ENCODE measurements around the gene RBMY1B. TPM values are rescaled to one million over a fixed set of nuclear protein-coding genes. Genes with fewer than 3 reads are reported as not detected.

Gene RBMY1B
- not detected in 2 replicates for total RNA-seq

DNA sequence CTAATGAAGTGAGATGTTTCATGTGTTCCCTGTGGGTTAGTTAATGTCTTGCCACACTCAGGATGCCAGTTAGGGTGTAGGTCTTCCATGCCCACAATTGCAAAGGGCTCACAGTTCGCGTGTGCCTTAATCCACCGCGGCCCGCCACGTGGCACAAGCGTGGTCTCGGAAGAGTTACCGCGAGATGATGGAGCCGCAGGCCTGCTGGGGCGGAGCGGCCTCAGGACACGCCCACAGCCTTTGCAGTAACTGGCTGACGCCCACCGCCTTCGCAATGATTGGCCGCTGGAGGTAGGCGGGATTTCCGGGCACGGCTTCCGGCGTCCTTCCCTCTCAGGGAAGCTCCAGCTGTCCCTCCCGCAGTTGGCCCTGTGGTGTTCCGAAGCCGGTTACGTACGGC is at the start of gene RBMY1B:
TSS of gene RBMY1B (plus strand) at position 301 of the 400 bp plus-strand sequence. CDS start 2,013 bp downstream, outside the sequence.

DNA sequence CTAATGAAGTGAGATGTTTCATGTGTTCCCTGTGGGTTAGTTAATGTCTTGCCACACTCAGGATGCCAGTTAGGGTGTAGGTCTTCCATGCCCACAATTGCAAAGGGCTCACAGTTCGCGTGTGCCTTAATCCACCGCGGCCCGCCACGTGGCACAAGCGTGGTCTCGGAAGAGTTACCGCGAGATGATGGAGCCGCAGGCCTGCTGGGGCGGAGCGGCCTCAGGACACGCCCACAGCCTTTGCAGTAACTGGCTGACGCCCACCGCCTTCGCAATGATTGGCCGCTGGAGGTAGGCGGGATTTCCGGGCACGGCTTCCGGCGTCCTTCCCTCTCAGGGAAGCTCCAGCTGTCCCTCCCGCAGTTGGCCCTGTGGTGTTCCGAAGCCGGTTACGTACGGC is 23.4 kb downstream of the RBMY1B start, which contains the start of gene RBMY1A1:
TSS of gene RBMY1A1 (plus strand) at position 301 of the 400 bp plus-strand sequence. CDS start 2,013 bp downstream, outside the sequence.

Other genes starting within 250 kb of the RBMY1B start
- gene RBMY1A1, start 23.5 kb downstream of the RBMY1B start, total RNA-seq, result not detected in 2 replicates

Measured in cardiac ventricle fibroblast (primary cell).